ENCODE data around the gene GSC2.

GSC2 gene

GRCh38 chr22:19131685-19132015, 18.4 kb downstream of the GSC2 start:
- DNase-seq = no peak

- DNase-seq = no peak
Observed at GRCh38 chr22:19130959-19131684, 19.0 kb downstream of the GSC2 start, which contains the start of gene TSSK2. TSSK2 (plus strand) TSS chr22:19131308; CDS start chr22:19131400, 92 bp downstream.

GRCh38 chr22:19129871-19130270, 20.2 kb downstream of the GSC2 start:
- no peak for DNase-seq

GRCh38 chr22:19128946-19129727, 21.0 kb downstream of the GSC2 start:
- DNase-seq = no peak

- DNase-seq = no peak
Observed at GRCh38 chr22:19128009-19128401, 22.1 kb downstream of the GSC2 start.

GRCh38 chr22:19127329-19128008, 22.6 kb downstream of the GSC2 start:
- no peak for DNase-seq

- DNase-seq = no peak
Observed at GRCh38 chr22:19126309-19127273, 23.5 kb downstream of the GSC2 start.

- no peak for DNase-seq
Observed at GRCh38 chr22:19125474-19126308, 24.4 kb downstream of the GSC2 start.

GRCh38 chr22:19125011-19125410, 25.1 kb downstream of the GSC2 start:
- DNase-seq = no peak

GRCh38 chr22:19124377-19124776, 25.7 kb downstream of the GSC2 start:
- DNase-seq = no peak

GRCh38 chr22:19123936-19124335, 26.2 kb downstream of the GSC2 start:
- DNase-seq = no peak

GRCh38 chr22:19122752-19123492, 27.2 kb downstream of the GSC2 start:
- peak; percentile 37 for DNase-seq

- DNase-seq = peak; percentile 97
Observed at GRCh38 chr22:19122143-19122751, 27.8 kb downstream of the GSC2 start, which contains the start of gene DGCR2. DGCR2 (minus strand) TSS chr22:19122412; CDS start chr22:19122206, 206 bp downstream.

GRCh38 chr22:19121631-19122142, 28.4 kb downstream of the GSC2 start:
- peak; percentile 38 for DNase-seq

- no peak for DNase-seq
Observed at GRCh38 chr22:19120829-19121630, 29.1 kb downstream of the GSC2 start.

GRCh38 chr22:19119949-19120348, 30.1 kb downstream of the GSC2 start:
- no peak for DNase-seq

GRCh38 chr22:19118329-19118880, 31.7 kb downstream of the GSC2 start:
- no peak for DNase-seq

- DNase-seq = peak; percentile 86
Observed at GRCh38 chr22:19117111-19117512, 33.0 kb downstream of the GSC2 start.

GRCh38 chr22:19115628-19116027, 34.5 kb downstream of the GSC2 start:
- DNase-seq = peak; percentile 15
